ENCODE measurements around the gene CHMP5. TPM values are rescaled to one million over a fixed set of nuclear protein-coding genes. Genes with fewer than 3 reads are reported as not detected.

The CHMP5 gene
- 100 to 1,000 TPM in 1 of 2 donors, 10 to 100 TPM in 1; 87.3 to 105 TPM for total RNA-seq
- 100 to 1,000 TPM; 116 to 130 TPM for polyA plus RNA-seq (ENCODE audit: insufficient read length in 2 of 2)
- long read RNA-seq, donor 1, transcript CHMP5-201 (8 exons, 1,477 nt) = major isoform, 75 of 144 reads
- long read RNA-seq, donor 1, partial matches to known transcripts = 67 of 144 reads
- long read RNA-seq, donor 1, other reads (novel, unspliced or antisense) = 0 of 144 reads
- long read RNA-seq, donor 2, transcript CHMP5-201 (8 exons, 1,477 nt) = major isoform, 29 of 50 reads
- long read RNA-seq, donor 2, partial matches to known transcripts = 21 of 50 reads
- long read RNA-seq, donor 2, other reads (novel, unspliced or antisense) = 0 of 50 reads
- long read RNA-seq, donor 3, transcript CHMP5-201 (8 exons, 1,477 nt) = major isoform, 33 of 51 reads
- long read RNA-seq, donor 3, partial matches to known transcripts = 16 of 51 reads
- long read RNA-seq, donor 3, other reads (novel, unspliced or antisense) = 0 of 51 reads
- long read RNA-seq, donor 4, transcript CHMP5-201 (8 exons, 1,477 nt) = major isoform, 108 of 195 reads
- long read RNA-seq, donor 4, partial matches to known transcripts = 83 of 195 reads
- long read RNA-seq, donor 4, other reads (novel, unspliced or antisense) = 0 of 195 reads

DNA sequence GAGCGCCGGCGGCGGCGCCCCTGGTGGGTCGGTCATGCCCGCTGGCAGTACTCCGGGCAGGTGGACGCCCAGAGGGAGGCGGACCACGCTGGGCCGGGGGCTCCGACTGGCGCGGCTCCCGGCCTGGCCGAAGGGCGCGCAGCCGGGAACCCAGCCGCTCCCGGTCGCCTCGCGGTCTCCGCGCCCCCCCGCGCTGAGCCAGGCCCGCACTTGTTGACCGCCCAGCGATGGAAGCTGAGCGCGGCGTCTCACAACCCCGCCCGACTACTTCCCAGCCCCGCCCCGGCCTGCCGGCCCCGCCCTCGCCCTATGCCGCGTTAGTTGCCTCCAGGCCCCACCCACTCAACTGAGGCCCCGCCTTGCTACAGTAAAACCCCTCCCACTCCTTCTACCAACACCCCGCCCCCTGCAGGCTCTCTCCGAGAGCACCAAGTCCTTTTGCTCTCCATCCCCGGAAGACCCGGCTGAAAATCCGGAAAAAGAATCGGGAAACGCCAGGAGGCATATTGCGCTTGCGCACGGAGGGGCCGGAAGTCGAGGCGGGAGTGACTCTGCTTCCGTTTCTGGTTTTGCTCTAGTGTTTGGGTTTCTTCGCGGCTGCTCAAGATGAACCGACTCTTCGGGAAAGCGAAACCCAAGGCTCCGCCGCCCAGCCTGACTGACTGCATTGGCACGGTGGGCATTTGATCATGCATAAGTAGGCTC lies at the start of gene CHMP5, which contains the start of gene BAG1:
CHMP5 (plus strand) TSS at position 577 of the 705 bp plus-strand sequence; CDS start at position 607, 30 bp downstream.
BAG1 (minus strand) TSS at position 236 of the 705 bp plus-strand sequence.
- Histone ChIP-seq H3K36me3 (ENCODE audit: control insufficient read depth, insufficient read depth, low read length) (peaks cover 20% of the 10 kb centered on the region), H3K27me3 (ENCODE audit: control insufficient read depth, insufficient read depth, low read length) (no peaks in the 10 kb centered on the region), H3K4me1 (ENCODE audit: control insufficient read depth, insufficient read depth, low read length) (peaks cover 23% of the 10 kb centered on the region), H3K9me3 (ENCODE audit: control insufficient read depth, insufficient read depth, low read length) (no peaks in the 10 kb centered on the region), H3K4me3 (ENCODE audit: low read depth, low read length) (peak within 1 kb of the TSS; percentile 90), H3K27ac (ENCODE audit: low read depth, low read length) (peak within 1 kb of the TSS; percentile 51)
- under 1% methylated on average over 67 of the region's 67 CpGs for WGBS (ENCODE audit: insufficient coverage)
- DNase-seq (ENCODE audit: low read depth in 4 of 6, low spot score in 6 of 6) = peak; percentile 87 to 100 (median 98)

DNA sequence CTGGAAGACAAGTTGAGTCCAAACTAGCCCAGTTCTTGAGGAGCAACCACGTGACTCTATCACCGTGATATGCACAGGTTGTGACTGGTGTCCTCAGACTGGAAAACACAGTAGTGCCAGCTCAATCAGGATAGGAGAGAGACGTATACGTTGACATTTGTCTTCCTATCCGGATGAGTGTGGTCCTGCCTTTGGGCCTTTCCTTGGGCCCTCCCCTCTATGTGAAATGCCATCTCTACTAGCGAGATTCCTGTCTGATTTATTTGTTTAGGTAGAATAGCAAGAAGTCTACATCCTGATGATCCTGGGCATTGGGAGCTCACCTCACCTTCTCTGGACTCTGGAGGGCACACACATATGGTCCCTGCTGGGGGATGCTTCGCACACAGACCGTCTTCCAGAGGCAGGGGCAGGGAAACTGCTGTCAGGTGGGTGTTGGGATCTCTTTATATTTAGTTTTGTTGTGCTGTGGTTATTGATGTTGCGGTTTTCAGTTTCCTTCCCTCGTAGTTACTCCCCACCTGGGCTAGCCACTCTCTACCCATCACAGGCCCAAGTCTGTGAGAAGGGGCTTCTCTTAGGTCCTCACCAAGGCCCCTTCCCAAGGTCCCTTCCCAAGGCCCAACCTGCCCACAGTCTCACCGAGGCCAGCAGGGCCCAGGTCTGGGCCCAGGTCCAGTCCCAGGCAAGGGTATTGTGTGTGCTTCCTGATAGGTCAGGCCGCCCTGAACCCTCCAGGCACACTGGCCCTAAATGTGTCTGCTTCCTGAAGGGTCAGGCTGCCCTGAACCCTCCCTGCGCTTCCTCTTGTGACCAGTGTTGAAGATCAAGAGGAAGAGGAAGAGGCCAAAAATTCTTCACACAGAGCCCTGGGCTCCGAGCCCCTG lies 43.9 kb upstream of the CHMP5 start:
- WGBS (ENCODE audit: insufficient coverage) = 83% methylated on average over 8 of the region's 14 CpGs
- no peak overlapping the region for H3K4me3 ChIP-seq (ENCODE audit: low read depth, low read length)
- no peak for DNase-seq (ENCODE audit: low read depth in 4 of 6, low spot score in 6 of 6)
- no peak overlapping the region for H3K27ac ChIP-seq (ENCODE audit: low read depth, low read length)
- H3K4me1 ChIP-seq (ENCODE audit: control insufficient read depth, insufficient read depth, low read length) = no peaks in the 10 kb centered on the region
- no peaks in the 10 kb centered on the region for H3K9me3 ChIP-seq (ENCODE audit: control insufficient read depth, insufficient read depth, low read length)
- no peaks in the 10 kb centered on the region for H3K36me3 ChIP-seq (ENCODE audit: control insufficient read depth, insufficient read depth, low read length)
- peaks cover 3% of the 10 kb centered on the region for H3K27me3 ChIP-seq (ENCODE audit: control insufficient read depth, insufficient read depth, low read length)

DNA sequence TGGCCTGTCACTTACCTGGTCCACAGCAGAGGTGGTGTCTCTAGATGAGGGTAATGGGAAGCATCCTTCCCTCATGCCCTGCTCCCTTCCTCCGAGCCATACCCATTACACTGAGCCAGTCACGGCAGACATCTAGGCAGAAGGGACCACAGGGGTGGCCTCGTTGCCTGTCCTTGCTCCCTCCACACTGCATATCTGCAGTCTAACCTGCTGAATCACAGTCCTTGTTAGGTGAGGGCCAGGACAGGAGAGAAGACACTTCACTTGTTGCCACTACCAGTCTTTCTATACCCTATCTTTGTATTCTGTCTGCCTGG lies 43.3 kb upstream of the CHMP5 start:
- Histone ChIP-seq H3K27ac (ENCODE audit: low read depth, low read length) (no peak overlapping the region), H3K36me3 (ENCODE audit: control insufficient read depth, insufficient read depth, low read length) (no peaks in the 10 kb centered on the region), H3K9me3 (ENCODE audit: control insufficient read depth, insufficient read depth, low read length) (no peaks in the 10 kb centered on the region), H3K27me3 (ENCODE audit: control insufficient read depth, insufficient read depth, low read length) (no peaks in the 10 kb centered on the region), H3K4me3 (ENCODE audit: low read depth, low read length) (no peak overlapping the region), H3K4me1 (ENCODE audit: control insufficient read depth, insufficient read depth, low read length) (no peaks in the 10 kb centered on the region)
- no peak for DNase-seq (ENCODE audit: low read depth in 4 of 6, low spot score in 6 of 6)
- WGBS (ENCODE audit: insufficient coverage) = 92% methylated on average over 3 of the region's 3 CpGs

DNA sequence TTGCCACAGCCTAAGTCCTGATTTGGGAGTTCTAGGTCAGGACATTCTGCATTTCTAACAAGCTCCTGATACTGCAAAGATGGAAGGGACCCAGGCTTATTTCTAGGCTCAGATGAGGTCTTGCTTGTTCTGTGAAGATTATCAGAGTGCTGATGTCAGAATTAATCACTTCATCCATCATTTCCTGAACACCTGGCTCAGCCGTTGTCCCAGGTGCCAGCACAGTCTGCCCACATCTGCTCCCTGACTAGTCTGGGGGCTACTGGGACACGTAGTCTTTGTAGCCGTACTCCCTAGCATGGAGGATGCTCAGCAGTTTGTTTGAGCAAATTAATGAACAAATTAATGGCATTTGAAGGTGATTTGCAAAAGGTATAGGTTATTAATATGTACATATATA lies 42.8 kb upstream of the CHMP5 start:
- WGBS (ENCODE audit: insufficient coverage) = 89% methylated on average over 3 of the region's 3 CpGs
- H3K27ac ChIP-seq (ENCODE audit: low read depth, low read length) = no peak overlapping the region
- no peak for DNase-seq (ENCODE audit: low read depth in 4 of 6, low spot score in 6 of 6)
- no peaks in the 10 kb centered on the region for H3K36me3 ChIP-seq (ENCODE audit: control insufficient read depth, insufficient read depth, low read length)
- no peaks in the 10 kb centered on the region for H3K4me1 ChIP-seq (ENCODE audit: control insufficient read depth, insufficient read depth, low read length)
- H3K4me3 ChIP-seq (ENCODE audit: low read depth, low read length) = no peak overlapping the region
- no peaks in the 10 kb centered on the region for H3K9me3 ChIP-seq (ENCODE audit: control insufficient read depth, insufficient read depth, low read length)
- no peaks in the 10 kb centered on the region for H3K27me3 ChIP-seq (ENCODE audit: control insufficient read depth, insufficient read depth, low read length)

DNA sequence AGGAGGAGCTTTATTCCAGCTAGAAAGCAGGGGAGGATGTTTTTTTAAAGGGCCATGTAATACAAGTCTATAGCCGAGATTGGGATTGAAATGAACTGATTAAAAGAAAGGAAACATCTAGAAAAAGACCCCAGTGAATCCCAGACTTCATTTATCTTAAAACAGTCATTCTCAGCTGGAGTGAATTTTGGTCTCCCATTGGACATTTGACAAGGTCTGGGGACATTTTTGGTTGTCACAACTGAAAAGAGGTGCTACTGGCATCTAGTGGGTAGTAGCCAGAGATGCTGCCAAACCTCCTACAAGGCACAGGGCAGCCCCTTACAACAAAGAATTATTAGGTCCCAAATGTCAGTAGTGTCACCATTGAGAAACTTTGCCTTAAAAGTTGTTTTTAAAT lies 41.2 kb upstream of the CHMP5 start:
- H3K4me3 ChIP-seq (ENCODE audit: low read depth, low read length) = no peak overlapping the region
- no peak for DNase-seq (ENCODE audit: low read depth in 4 of 6, low spot score in 6 of 6)
- no peaks in the 10 kb centered on the region for H3K9me3 ChIP-seq (ENCODE audit: control insufficient read depth, insufficient read depth, low read length)
- no peaks in the 10 kb centered on the region for H3K27me3 ChIP-seq (ENCODE audit: control insufficient read depth, insufficient read depth, low read length)
- H3K27ac ChIP-seq (ENCODE audit: low read depth, low read length) = no peak overlapping the region
- no CpG with 5 or more reads among the region's 1 CpG for whole genome bisulfite sequencing (ENCODE audit: insufficient coverage)
- H3K36me3 ChIP-seq (ENCODE audit: control insufficient read depth, insufficient read depth, low read length) = no peaks in the 10 kb centered on the region
- no peaks in the 10 kb centered on the region for H3K4me1 ChIP-seq (ENCODE audit: control insufficient read depth, insufficient read depth, low read length)

DNA sequence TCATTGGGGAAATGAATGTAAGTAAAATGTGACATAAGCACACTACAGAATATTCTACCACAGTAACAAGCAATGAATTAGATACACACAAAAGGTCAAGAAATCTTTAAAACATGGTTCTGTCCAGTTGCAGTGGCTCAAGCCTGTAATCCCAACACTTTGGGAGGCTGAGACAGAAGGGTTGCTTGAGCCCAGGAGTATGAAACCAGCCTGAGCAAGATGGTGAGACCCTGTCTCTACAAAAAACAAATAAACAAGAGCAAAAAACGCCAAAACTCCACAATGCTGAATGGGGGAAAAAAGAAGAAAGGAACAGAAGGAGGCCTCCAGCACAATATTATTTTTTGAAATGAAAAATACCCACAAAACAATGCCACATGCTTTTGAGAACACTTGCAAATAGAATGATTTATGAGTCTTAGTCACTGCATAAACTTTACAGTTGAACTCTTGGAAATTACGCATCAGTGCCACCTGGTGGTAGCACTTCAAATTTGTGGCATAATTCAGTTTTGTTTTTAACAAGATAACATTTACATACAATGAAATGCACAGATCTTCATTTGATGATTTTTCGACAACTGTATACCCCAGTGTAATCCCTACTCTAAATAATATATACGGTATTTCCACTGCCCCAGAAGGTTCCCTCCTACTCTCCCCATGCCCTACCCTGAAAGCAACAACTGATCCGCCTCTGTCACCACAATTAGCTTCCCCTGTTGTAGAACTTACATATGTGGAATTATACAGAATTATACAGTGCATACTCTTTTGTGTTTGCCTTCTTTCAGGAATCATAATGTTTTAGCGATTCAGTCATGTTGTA lies 39.3 kb upstream of the CHMP5 start:
- no peak overlapping the region for H3K4me3 ChIP-seq (ENCODE audit: low read depth, low read length)
- H3K27ac ChIP-seq (ENCODE audit: low read depth, low read length) = no peak overlapping the region
- no peaks in the 10 kb centered on the region for H3K9me3 ChIP-seq (ENCODE audit: control insufficient read depth, insufficient read depth, low read length)
- WGBS (ENCODE audit: insufficient coverage) = 50% methylated on average over 1 of the region's 6 CpGs
- H3K36me3 ChIP-seq (ENCODE audit: control insufficient read depth, insufficient read depth, low read length) = no peaks in the 10 kb centered on the region
- H3K27me3 ChIP-seq (ENCODE audit: control insufficient read depth, insufficient read depth, low read length) = peaks cover 2% of the 10 kb centered on the region
- no peaks in the 10 kb centered on the region for H3K4me1 ChIP-seq (ENCODE audit: control insufficient read depth, insufficient read depth, low read length)
- DNase-seq (ENCODE audit: low read depth in 4 of 6, low spot score in 6 of 6) = peak; percentile 39 to 91 (median 62)

DNA sequence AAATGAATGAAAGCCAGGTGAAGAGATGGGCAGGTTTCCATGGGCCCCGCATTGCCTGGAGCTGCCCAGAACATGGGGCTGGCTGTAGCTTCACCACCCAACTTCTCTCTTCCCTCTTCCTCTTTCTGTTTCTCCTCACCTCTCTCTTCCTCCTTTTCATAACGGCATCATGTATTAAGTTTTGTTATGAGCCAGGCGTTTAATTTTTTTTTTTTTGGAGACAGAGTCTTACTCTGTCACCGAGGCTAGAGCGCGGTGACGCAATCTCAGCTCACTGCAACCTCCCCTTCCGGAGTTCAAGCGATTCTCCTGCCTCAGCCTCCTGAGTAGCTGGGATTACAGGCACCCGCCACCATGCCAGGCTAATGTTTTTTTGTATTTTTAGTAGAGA lies 37.8 kb upstream of the CHMP5 start:
- WGBS (ENCODE audit: insufficient coverage) = 88% methylated on average over 8 of the region's 10 CpGs

DNA sequence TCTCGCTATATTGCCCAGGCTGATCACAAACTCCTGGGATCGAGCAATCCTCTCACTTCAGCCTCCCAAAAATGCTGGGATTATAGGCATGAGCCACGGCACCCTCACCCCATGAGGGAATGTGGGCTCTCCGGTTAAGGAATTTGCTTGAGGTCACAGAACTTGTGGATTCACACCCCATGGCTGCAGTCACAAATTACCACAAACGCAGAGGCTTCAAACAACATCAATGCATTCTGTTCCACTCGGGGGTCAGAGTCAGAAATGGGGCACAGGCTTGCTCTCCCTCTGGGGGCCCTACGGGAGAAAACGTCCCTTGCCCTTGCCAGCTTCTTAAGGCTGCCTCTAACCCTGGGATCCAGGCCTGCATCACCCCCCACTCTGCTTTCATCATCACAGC lies 37.1 kb upstream of the CHMP5 start:
- Histone ChIP-seq H3K4me1 (ENCODE audit: control insufficient read depth, insufficient read depth, low read length) (no peaks in the 10 kb centered on the region), H3K4me3 (ENCODE audit: low read depth, low read length) (no peak overlapping the region), H3K9me3 (ENCODE audit: control insufficient read depth, insufficient read depth, low read length) (no peaks in the 10 kb centered on the region), H3K27me3 (ENCODE audit: control insufficient read depth, insufficient read depth, low read length) (peaks cover 4% of the 10 kb centered on the region), H3K36me3 (ENCODE audit: control insufficient read depth, insufficient read depth, low read length) (no peaks in the 10 kb centered on the region), H3K27ac (ENCODE audit: low read depth, low read length) (no peak overlapping the region)
- DNase-seq (ENCODE audit: low read depth in 4 of 6, low spot score in 6 of 6) = no peak
- 66% methylated on average over 8 of the region's 8 CpGs for WGBS (ENCODE audit: insufficient coverage)

More for the DNA sequence above, 37.8 kb upstream of the CHMP5 start:
- Histone ChIP-seq H3K27me3 (ENCODE audit: control insufficient read depth, insufficient read depth, low read length) (peaks cover 4% of the 10 kb centered on the region), H3K4me1 (ENCODE audit: control insufficient read depth, insufficient read depth, low read length) (no peaks in the 10 kb centered on the region), H3K27ac (ENCODE audit: low read depth, low read length) (no peak overlapping the region), H3K4me3 (ENCODE audit: low read depth, low read length) (no peak overlapping the region), H3K9me3 (ENCODE audit: control insufficient read depth, insufficient read depth, low read length) (no peaks in the 10 kb centered on the region), H3K36me3 (ENCODE audit: control insufficient read depth, insufficient read depth, low read length) (no peaks in the 10 kb centered on the region)
- no peak for DNase-seq (ENCODE audit: low read depth in 4 of 6, low spot score in 6 of 6)

Data from spinal cord (tissue), 10 donors.